Gastrocnemius medialis (tissue), 4 donors: ENCODE results near the gene RAD23B.

Source experiments
- CTCF ChIP-seq, 5 experiments: fragments of 450-650 bp in 3 of 5; fragments of 200-600 bp in 2 of 5; sonication (generic) in 2 of 5; IDR thresholded peaks in 4 of 5; conservative IDR thresholded peaks in 1 of 5; 1 replicate in 4 of 5; 2 replicates in 1 of 5; pipeline ENCODE4 v1.5.1; 2016 to 2019; ENCODE audit warnings: antibody characterized with exemption in 5 of 5, mild to moderate bottlenecking in 3 of 5, moderate library complexity in 3 of 5
- POLR2A ChIP-seq, 2 donors: fragments of 450-650 bp; IDR thresholded peaks; one replicate each; pipeline ENCODE4 v1.6.1; 2017; ENCODE audit warnings: antibody characterized with exemption in 2 of 2, mild to moderate bottlenecking in 2 of 2, moderate library complexity in 2 of 2

GRCh38 chr9:107276966-107277710, 5.9 kb upstream of the RAD23B start:
- TF ChIP-seq CTCF (IDR thresholded peaks at IDR 0.05 in 4 of 5, conservative IDR thresholded peaks at IDR 0.05 in 1 of 5) (no peak), POLR2A (IDR thresholded peaks at IDR 0.05) (no peak)
